ENCODE results near the gene TTC34. TPM values are rescaled to one million over a fixed set of nuclear protein-coding genes. Genes with fewer than 3 reads are reported as not detected.

TTC34 gene
- total RNA-seq, 2 donors from 2014 or later: 0.27 to 0.44 TPM

- Histone ChIP-seq H3K27me3 (no peaks in the 10 kb centered on the region), H3K9me3 (no peaks in the 10 kb centered on the region), H3K9ac (ENCODE audit: low read depth in 2 of 2, low read length in 2 of 2) (no peak overlapping the region), H3K36me3 (no peaks in the 10 kb centered on the region), H3K27ac (no peak overlapping the region), H3K4me1 (no peaks in the 10 kb centered on the region), H3K4me3 (no peak overlapping the region)
- intact Hi-C loops (cut with DNase I): no loop called here
- TF ChIP-seq CTCF (IDR thresholded peaks at IDR 0.05): no peak
- no peak for DNase-seq
Measured at GRCh38 chr1:2840036-2840809, 38.7 kb upstream of the TTC34 start.

- Histone ChIP-seq H3K4me3 (no peak overlapping the region), H3K36me3 (no peaks in the 10 kb centered on the region), H3K27me3 (no peaks in the 10 kb centered on the region), H3K4me1 (no peaks in the 10 kb centered on the region), H3K27ac (no peak overlapping the region), H3K9me3 (no peaks in the 10 kb centered on the region), H3K9ac (ENCODE audit: low read depth in 2 of 2, low read length in 2 of 2) (no peak overlapping the region)
- intact Hi-C loops (cut with DNase I): no loop called here
- no peak for TF ChIP-seq CTCF (IDR thresholded peaks at IDR 0.05)
- DNase-seq: no peak
Measured at GRCh38 chr1:2837823-2838222, 36.3 kb upstream of the TTC34 start.

DNA sequence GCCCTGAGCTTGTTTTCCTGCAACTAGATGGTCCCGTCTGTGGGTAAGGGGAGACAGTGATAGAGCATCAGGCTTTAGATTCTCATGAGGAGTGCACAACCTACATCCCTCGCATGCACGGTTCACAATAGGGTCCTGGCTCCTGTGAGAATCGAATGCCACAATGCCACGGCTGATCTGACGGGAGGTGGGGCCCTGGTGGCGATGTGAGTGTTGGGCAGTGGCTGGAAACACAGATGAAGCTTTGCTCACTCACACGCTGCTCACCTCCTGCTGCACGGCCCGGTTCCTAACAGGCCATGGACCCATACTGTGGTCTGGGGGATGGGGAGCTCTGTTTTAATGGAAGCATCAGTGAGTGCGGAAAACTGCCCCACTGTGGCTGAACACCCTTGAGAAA is 35.8 kb upstream of the TTC34 start:
- Histone ChIP-seq H3K4me3 (no peak overlapping the region), H3K27ac (no peak overlapping the region), H3K9me3 (no peaks in the 10 kb centered on the region), H3K27me3 (no peaks in the 10 kb centered on the region), H3K9ac (ENCODE audit: low read depth in 2 of 2, low read length in 2 of 2) (no peak overlapping the region), H3K36me3 (no peaks in the 10 kb centered on the region), H3K4me1 (no peaks in the 10 kb centered on the region)
- no peak for DNase-seq
- TF ChIP-seq CTCF (IDR thresholded peaks at IDR 0.05): no peak
- intact Hi-C loops (cut with DNase I): no loop called here

GRCh38 chr1:2836333-2836970 is 35.0 kb upstream of the TTC34 start:
- Histone ChIP-seq H3K4me1 (no peaks in the 10 kb centered on the region), H3K27me3 (no peaks in the 10 kb centered on the region), H3K36me3 (no peaks in the 10 kb centered on the region), H3K4me3 (no peak overlapping the region), H3K9ac (ENCODE audit: low read depth in 2 of 2, low read length in 2 of 2) (no peak overlapping the region), H3K9me3 (no peaks in the 10 kb centered on the region), H3K27ac (no peak overlapping the region)
- intact Hi-C loops (cut with DNase I): no loop called here
- TF ChIP-seq CTCF (IDR thresholded peaks at IDR 0.05): no peak
- DNase-seq: no peak

DNA sequence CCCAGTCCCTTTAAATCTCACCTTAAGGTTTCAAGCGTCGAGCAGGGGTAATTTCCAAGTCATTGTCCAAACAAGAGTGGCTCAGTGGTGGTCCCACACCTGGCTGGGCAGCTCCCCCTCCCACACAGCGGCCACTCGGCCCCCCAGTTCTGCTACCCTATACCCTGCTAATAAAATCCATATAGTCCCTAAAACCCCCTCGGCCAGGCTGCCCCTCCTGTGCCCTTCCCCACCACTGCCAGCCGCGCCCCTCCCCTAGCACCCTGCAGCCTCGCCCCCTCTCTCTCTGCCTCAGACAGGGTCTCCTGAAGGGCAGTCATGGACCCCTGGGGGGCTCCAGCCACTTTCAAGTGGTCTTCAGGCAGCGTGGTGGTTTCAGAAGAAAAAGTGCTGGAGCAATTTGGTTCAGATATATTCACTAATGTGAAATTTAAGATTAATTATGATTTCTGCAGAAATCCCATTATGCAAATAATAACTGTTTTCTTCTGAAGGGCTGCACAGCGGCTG is 34.2 kb upstream of the TTC34 start:
- Histone ChIP-seq H3K36me3 (no peaks in the 10 kb centered on the region), H3K27me3 (no peaks in the 10 kb centered on the region), H3K27ac (no peak overlapping the region), H3K9ac (ENCODE audit: low read depth in 2 of 2, low read length in 2 of 2) (no peak overlapping the region), H3K4me3 (no peak overlapping the region), H3K4me1 (no peaks in the 10 kb centered on the region), H3K9me3 (no peaks in the 10 kb centered on the region)
- DNase-seq: no peak
- TF ChIP-seq CTCF (IDR thresholded peaks at IDR 0.05): no peak
- intact Hi-C loops (cut with DNase I): no loop called here

All from colonic mucosa (tissue), 4 donors.